GM12878 (cell line): ENCODE measurements around the gene SLC37A2. TPM values are rescaled to one million over a fixed set of nuclear protein-coding genes. Genes with fewer than 3 reads are reported as not detected.

Experiments
- ATAC-seq: fragments of 200-7000 bp; cut with Tn5 transposase; 3 replicates; pipeline ENCODE4 v1.9.1; 2020; ENCODE audit warnings: mild to moderate bottlenecking, moderate library complexity
- BruUV-seq: library from RNA; stranded (reverse); fragments of 400-500 nt; replicated peaks from 2 replicates; lab custom pipeline; 2021; lab: Mats Ljungman, UMichigan
- CTCF ChIA-PET: fragments of 300-600 bp; sonication (Branson Sonifier 250); formaldehyde crosslinking; extraction: SDS; loops from one replicate; lab custom pipeline; 2021; ENCODE audit warnings: inconsistent platforms; lab: Yijun Ruan, JAX
- POLR2A ChIA-PET: fragments of 350-600 bp; formaldehyde crosslinking; extraction: SDS; loops from one replicate; lab custom pipeline; 2021; ENCODE audit warnings: inconsistent platforms; lab: Charles Lee
- RAD21 ChIA-PET: fragments of 300-600 bp; sonication (Branson Sonifier 250); formaldehyde crosslinking; loops from one replicate; lab custom pipeline; 2023; ENCODE audit warnings: antibody characterized with exemption; ENCODE audit not compliant: unreplicated experiment; lab: Charles Lee
- SMC1A ChIA-PET: fragments of 300-600 bp; sonication (Branson Sonifier 250); formaldehyde crosslinking; loops from one replicate; lab custom pipeline; 2023; ENCODE audit not compliant: unreplicated experiment, uncharacterized antibody; lab: Charles Lee
- DNase-seq: peaks from one replicate; pipeline ENCODE4 v3.0.0-alpha.2; 2011; ENCODE audit warnings: low read depth, low spot score
- FAIRE-seq: peaks from 3 replicates; lab custom pipeline; 2011; peaks lifted over from hg19 to GRCh38; lab: Jason Lieb, UNC
- H2AFZ ChIP-seq: 2 replicates; pipeline ENCODE4 v1.6.0; 2011; ENCODE audit warnings: low read depth, low read length, control low read depth; ENCODE audit not compliant: control insufficient read depth
- H3K27ac ChIP-seq: 2 replicates; pipeline ENCODE4 v1.5.1; 2011; ENCODE audit warnings: control low read depth; ENCODE audit not compliant: control insufficient read depth, insufficient read depth
- H3K27me3 ChIP-seq, 2 experiments: replicated peaks in 1 of 2; 2 replicates each; pipeline versions ENCODE4 v1.6.0 to v1.6.1; 2011; ENCODE audit warnings: low read length in 1 of 2; ENCODE audit not compliant: control insufficient read depth in 2 of 2, insufficient read depth in 2 of 2
- H3K36me3 ChIP-seq, 2 experiments: 2 replicates each; pipeline ENCODE4 v1.5.1; 2011; ENCODE audit warnings: low read length in 1 of 2; ENCODE audit not compliant: control insufficient read depth in 2 of 2, insufficient read depth in 2 of 2
- H3K4me1 ChIP-seq: 2 replicates; pipeline ENCODE4 v1.6.1; 2011; ENCODE audit warnings: mild to moderate bottlenecking, low read length, moderate library complexity, mixed read lengths; ENCODE audit not compliant: control insufficient read depth, insufficient read depth
- H3K4me2 ChIP-seq: 2 replicates; pipeline ENCODE4 v1.6.0; 2011; ENCODE audit warnings: control low read depth; ENCODE audit not compliant: control insufficient read depth, insufficient read depth
- H3K4me3 ChIP-seq: fragments of 200-600 bp; sonication (generic); 2 replicates; pipeline ENCODE4 v1.5.1; 2016
- H3K79me2 ChIP-seq: 2 replicates; pipeline ENCODE4 v1.6.0; 2011; ENCODE audit warnings: low read length; ENCODE audit not compliant: control insufficient read depth, insufficient read depth
- H3K9ac ChIP-seq: 2 replicates; pipeline ENCODE4 v1.8.0; 2011; ENCODE audit warnings: low read length, control low read depth, mixed read lengths; ENCODE audit not compliant: control insufficient read depth, insufficient read depth
- H3K9me3 ChIP-seq: replicated peaks from 3 replicates; pipeline ENCODE4 v1.5.1; 2011; ENCODE audit warnings: mild to moderate bottlenecking, low read length; ENCODE audit not compliant: control insufficient read depth, insufficient read depth
- H4K20me1 ChIP-seq: 2 replicates; pipeline ENCODE4 v1.6.0; 2011; ENCODE audit not compliant: control insufficient read depth, insufficient read depth
- ATF2 ChIP-seq: IDR thresholded peaks from 2 replicates; pipeline ENCODE4 v1.6.1; 2012; ENCODE audit warnings: low read length, inconsistent platforms
- MEF2A ChIP-seq: IDR thresholded peaks from 2 replicates; pipeline ENCODE4 v1.6.1; 2011; ENCODE audit warnings: low read depth, mild to moderate bottlenecking, low read length, moderate library complexity; ENCODE audit not compliant: insufficient read depth
- PRDM15 ChIP-seq: fragments of 450-650 bp; formaldehyde crosslinking; IDR thresholded peaks from 2 replicates; pipeline ENCODE4 v1.4.0; 2020; ENCODE audit warnings: mild to moderate bottlenecking, moderate library complexity
- WGBS: methylation state at CpG from one replicate; pipeline ENCODE4 v1.1.6; 2016; ENCODE audit warnings: low lambda C conversion rate; ENCODE audit not compliant: insufficient replicate concordance, insufficient coverage; ENCODE audit errors: missing lambda C conversion rate; 5-methylcytosine and 5-hydroxymethylcytosine counted together
- in situ Hi-C: fragments of 300-500 bp; cut with MboI; formaldehyde crosslinking; loops from 9 replicates; pipeline ENCODE4 v1.14.3; 2018; ENCODE audit warnings: mixed read lengths
- intact Hi-C: fragments of 100-400 bp; cut with micrococcal nuclease; formaldehyde crosslinking; loops from one replicate; pipeline ENCODE4 v1.14.2; 2022; ENCODE audit not compliant: unreplicated experiment
- polyA plus RNA-seq, 11 experiments: library from polyadenylated mRNA; depleted of rRNA in 4 of 11; unstranded in 6 of 11; stranded (reverse) in 5 of 11; fragments of >200 nt; fragmentation: Nextera tagmentation in 4 of 11; fragmentation: Illumina TruSeq in 1 of 11; extraction: Ambion mirVana in 4 of 11; extraction: Trizol in 1 of 11; gene quantifications; 1 replicate in 1 of 11; 2 replicates in 10 of 11; pipeline versions ENCODE4 v1.2.1 to v1.2.3, GENCODE V29; 2011 to 2016; ENCODE audit warnings: inconsistent platforms in 2 of 11, missing spikeins in 2 of 11, low read depth in 1 of 11
- total RNA-seq, 4 experiments: library from RNA; depleted of rRNA in 3 of 4; stranded (reverse); fragments of >200 nt in 3 of 4; fragmentation: Illumina TruSeq in 1 of 4; extraction: Trizol in 1 of 4; gene quantifications; 2 replicates each; pipeline versions ENCODE4 v1.2.1 to v1.2.3, GENCODE V29; 2013 to 2021
- TF ChIP-seq, protein P1 (sequence below): fragments of 450-650 bp; IDR thresholded peaks from 2 replicates; pipeline ENCODE4 v1.6.1; 2017; ENCODE audit warnings: mild to moderate bottlenecking

Gene SLC37A2
- total and polyA plus RNA-seq, 10 of the 15 experiments (the other 5 are each of a cell fraction or from before 2014, with no cell fraction given): 0.26 to 9.8 (median 2.0) TPM

DNA sequence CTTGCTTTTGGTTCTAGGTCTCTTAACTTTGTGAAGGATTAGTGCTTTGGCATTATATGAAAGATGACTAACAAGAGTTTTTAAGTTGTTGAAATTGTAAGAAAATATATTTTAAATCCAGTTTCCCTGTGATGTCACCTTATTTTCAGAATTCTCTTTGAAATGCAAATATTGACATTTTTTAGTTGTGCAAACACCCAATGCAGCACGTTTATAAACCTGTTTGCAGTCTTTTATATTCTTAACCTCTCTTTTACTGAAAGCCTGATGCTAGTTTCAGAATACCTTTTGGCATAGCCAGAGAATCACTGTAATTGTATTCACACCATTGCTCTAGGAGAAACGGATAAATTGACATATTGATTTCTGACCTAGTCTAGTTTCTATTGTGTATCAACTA, 42.8 kb upstream of the SLC37A2 start:
- no TSS peak for BruUV-seq
- Histone ChIP-seq H3K36me3 (no peaks in the 10 kb centered on the region), H3K9me3 (no peaks in the 10 kb centered on the region), H2AFZ (no peak overlapping the region), H3K9ac (no peak overlapping the region), H3K4me3 (no peak overlapping the region), H3K4me2 (no peak overlapping the region), H3K79me2 (no peaks in the 10 kb centered on the region), H3K4me1 (no peaks in the 10 kb centered on the region), H4K20me1 (no peaks in the 10 kb centered on the region), H3K27ac (no peak overlapping the region), H3K27me3 (no peaks in the 10 kb centered on the region)
- intact Hi-C loops: no loop called here
- CTCF ChIA-PET: no interaction called here
- RAD21 ChIA-PET: no interaction called here
- no peak for ATAC-seq
- POLR2A ChIA-PET: interaction anchor here (0.5 kb wide), 1 partner anchor 410 kb away, joined by 3 read pairs; no protein-coding TSS in a partner anchor
- no peak for DNase-seq
- no peak for TF ChIP-seq MEF2A
- TF ChIP-seq PRDM15 (CRISPR knock-in tag): no peak
- TF ChIP-seq, protein P1, sequence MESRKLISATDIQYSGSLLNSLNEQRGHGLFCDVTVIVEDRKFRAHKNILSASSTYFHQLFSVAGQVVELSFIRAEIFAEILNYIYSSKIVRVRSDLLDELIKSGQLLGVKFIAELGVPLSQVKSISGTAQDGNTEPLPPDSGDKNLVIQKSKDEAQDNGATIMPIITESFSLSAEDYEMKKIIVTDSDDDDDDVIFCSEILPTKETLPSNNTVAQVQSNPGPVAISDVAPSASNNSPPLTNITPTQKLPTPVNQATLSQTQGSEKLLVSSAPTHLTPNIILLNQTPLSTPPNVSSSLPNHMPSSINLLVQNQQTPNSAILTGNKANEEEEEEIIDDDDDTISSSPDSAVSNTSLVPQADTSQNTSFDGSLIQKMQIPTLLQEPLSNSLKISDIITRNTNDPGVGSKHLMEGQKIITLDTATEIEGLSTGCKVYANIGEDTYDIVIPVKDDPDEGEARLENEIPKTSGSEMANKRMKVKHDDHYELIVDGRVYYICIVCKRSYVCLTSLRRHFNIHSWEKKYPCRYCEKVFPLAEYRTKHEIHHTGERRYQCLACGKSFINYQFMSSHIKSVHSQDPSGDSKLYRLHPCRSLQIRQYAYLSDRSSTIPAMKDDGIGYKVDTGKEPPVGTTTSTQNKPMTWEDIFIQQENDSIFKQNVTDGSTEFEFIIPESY: no peak
- no peak for TF ChIP-seq ATF2
- SMC1A ChIA-PET: no interaction called here
- in situ Hi-C loops: no loop called here
- 71% methylated on average over 2 of the region's 2 CpGs for WGBS
- FAIRE-seq: no peak
